ENCODE measurements around the gene DTX3. TPM values are rescaled to one million over a fixed set of nuclear protein-coding genes. Genes with fewer than 3 reads are reported as not detected.

DTX3 gene
- total RNA-seq, 1 experiment from 2014 or later, result 11.9 TPM

GRCh38 chr12:57603815-57604453 lies 690 bp upstream of the DTX3 start:
- peak; percentile 52 for ATAC-seq
- peak overlapping the region; percentile 81 for H3K4me2 ChIP-seq (ENCODE audit: low read length)

GRCh38 chr12:57604992-57605810 lies 577 bp downstream of the DTX3 start:
- CTCF ChIA-PET, result no interaction called here
- peak overlapping the region; percentile 81 for H3K4me2 ChIP-seq (ENCODE audit: low read length)
- no peak overlapping the region for H3K27ac ChIP-seq (ENCODE audit: low read length)

More at GRCh38 chr12:57603815-57604453, 690 bp upstream of the DTX3 start:
- H3K4me1 ChIP-seq (ENCODE audit: insufficient read depth, low read length), result peaks cover 16% of the 10 kb centered on the region
- peak overlapping the region; percentile 81 for H3K4me3 ChIP-seq (ENCODE audit: low read length)
- POLR2A ChIA-PET (ENCODE audit: unreplicated experiment), result interaction anchor here (0.6 kb wide), 1 partner anchor 22 kb away, joined by 3 read pairs; no protein-coding TSS in a partner anchor
- no peaks in the 10 kb centered on the region for H3K9me3 ChIP-seq (ENCODE audit: low read length)
- no peak for TF ChIP-seq EZH2 (IDR thresholded peaks at IDR 0.05; ENCODE audit: low read length, unreplicated experiment)
- H3K27me3 ChIP-seq (ENCODE audit: low read length), result no peaks in the 10 kb centered on the region
- BruUV-seq (replicated peaks), result TSS peak; percentile 51
- no peaks in the 10 kb centered on the region for H3K79me2 ChIP-seq (ENCODE audit: low read length)
- intact Hi-C loops (cut with micrococcal nuclease), result no loop called here
- H3K9ac ChIP-seq (ENCODE audit: low read length), result peak overlapping the region; percentile 74
- DNase-seq, result peak; percentile 62
- H3K36me3 ChIP-seq (ENCODE audit: low read depth, low read length), result peaks cover 15% of the 10 kb centered on the region
- peak overlapping the region; percentile 81 for H2AFZ ChIP-seq (ENCODE audit: low read length)
- H4K20me1 ChIP-seq (ENCODE audit: low read length), result no peaks in the 10 kb centered on the region
- no peak overlapping the region for H3K27ac ChIP-seq (ENCODE audit: low read length)
- H3K9me2 ChIP-seq (replicated peaks; ENCODE audit: low read length), result no peaks in the 10 kb centered on the region
- no peaks in the 10 kb centered on the region for H3F3A ChIP-seq (ENCODE audit: low read length, unreplicated experiment)
- CTCF ChIA-PET, result interaction anchor here (0.6 kb wide), 1 partner anchor 12 kb away, joined by 5 read pairs; no protein-coding TSS in a partner anchor

GRCh38 chr12:57605811-57606311 lies 1.2 kb downstream of the DTX3 start:
- no peaks in the 10 kb centered on the region for H3F3A ChIP-seq (ENCODE audit: low read length, unreplicated experiment)
- no peak overlapping the region for H3K9ac ChIP-seq (ENCODE audit: low read length)
- H2AFZ ChIP-seq (ENCODE audit: low read length), result no peak overlapping the region
- no peaks in the 10 kb centered on the region for H3K27me3 ChIP-seq (ENCODE audit: low read length)
- no peak for ATAC-seq
- no peaks in the 10 kb centered on the region for H4K20me1 ChIP-seq (ENCODE audit: low read length)
- no peak for TF ChIP-seq EZH2phosphoT487 (IDR thresholded peaks at IDR 0.05; ENCODE audit: borderline replicate concordance, low read length)
- no peak for TF ChIP-seq CTCF (conservative IDR thresholded peaks at IDR 0.05; ENCODE audit: low read depth, low read length)
- TF ChIP-seq EZH2 (IDR thresholded peaks at IDR 0.05; ENCODE audit: low read length, unreplicated experiment), result no peak
- peak overlapping the region; percentile 81 for H3K4me2 ChIP-seq (ENCODE audit: low read length)
- intact Hi-C loops (cut with micrococcal nuclease), result no loop called here
- no peaks in the 10 kb centered on the region for H3K79me2 ChIP-seq (ENCODE audit: low read length)
- no TSS peak for BruUV-seq (replicated peaks)
- H3K4me1 ChIP-seq (ENCODE audit: insufficient read depth, low read length), result peaks cover 18% of the 10 kb centered on the region
- ChIA-PET CTCF (no interaction called here), POLR2A (ENCODE audit: unreplicated experiment) (no interaction called here)
- DNase-seq, result no peak
- H3K9me2 ChIP-seq (replicated peaks; ENCODE audit: low read length), result no peaks in the 10 kb centered on the region
- no peak overlapping the region for H3K27ac ChIP-seq (ENCODE audit: low read length)
- H3K9me3 ChIP-seq (ENCODE audit: low read length), result no peaks in the 10 kb centered on the region
- H3K36me3 ChIP-seq (ENCODE audit: low read depth, low read length), result peaks cover 5% of the 10 kb centered on the region; the same call in 1 of the 2 replicates
- H3K4me3 ChIP-seq (ENCODE audit: low read length), result no peak overlapping the region

More at GRCh38 chr12:57604992-57605810, 577 bp downstream of the DTX3 start:
- Histone ChIP-seq H3K9ac (ENCODE audit: low read length) (peak overlapping the region; percentile 74), H3F3A (ENCODE audit: low read length, unreplicated experiment) (no peaks in the 10 kb centered on the region), H4K20me1 (ENCODE audit: low read length) (no peaks in the 10 kb centered on the region), H2AFZ (ENCODE audit: low read length) (peak overlapping the region; percentile 81), H3K27me3 (ENCODE audit: low read length) (no peaks in the 10 kb centered on the region), H3K9me2 (replicated peaks; ENCODE audit: low read length) (no peaks in the 10 kb centered on the region), H3K4me1 (ENCODE audit: insufficient read depth, low read length) (peaks cover 16% of the 10 kb centered on the region), H3K9me3 (ENCODE audit: low read length) (no peaks in the 10 kb centered on the region), H3K36me3 (ENCODE audit: low read depth, low read length) (peaks cover 9% of the 10 kb centered on the region; the same call in 1 of the 2 replicates), H3K4me3 (ENCODE audit: low read length) (peak overlapping the region; percentile 81), H3K79me2 (ENCODE audit: low read length) (no peaks in the 10 kb centered on the region)
- intact Hi-C loops (cut with micrococcal nuclease), result no loop called here
- ATAC-seq (peak; percentile 53), DNase-seq (peak; percentile 20)
- POLR2A ChIA-PET (ENCODE audit: unreplicated experiment), result interaction anchor here (0.6 kb wide), 1 partner anchor 96 kb away, joined by 3 read pairs; no protein-coding TSS in a partner anchor
- TF ChIP-seq EZH2 (IDR thresholded peaks at IDR 0.05; ENCODE audit: low read length, unreplicated experiment) (no peak), EZH2phosphoT487 (IDR thresholded peaks at IDR 0.05; ENCODE audit: borderline replicate concordance, low read length) (no peak)
- TSS peak; percentile 51 for BruUV-seq (replicated peaks)
